GM23338 (cell line): ENCODE measurements around the gene TMEM44. TPM values are rescaled to one million over a fixed set of nuclear protein-coding genes. Genes with fewer than 3 reads are reported as not detected.

Source experiments
- ATAC-seq: fragments of 200-7000 bp; cut with Tn5 transposase; 3 replicates; pipeline ENCODE4 v1.9.1; 2020
- DNase-seq: peaks from one replicate; pipeline ENCODE4 v3.0.0-alpha.2; 2015; ENCODE audit warnings: low spot score
- H2AFZ ChIP-seq: fragments of 200-600 bp; sonication (generic); 2 replicates; pipeline ENCODE4 v1.8.0; 2016; ENCODE audit warnings: antibody characterized with exemption, mild to moderate bottlenecking, moderate library complexity
- H3F3A ChIP-seq: fragments of 200-600 bp; sonication (generic); replicated peaks from 2 replicates; pipeline ENCODE4 v1.8.0; 2017; ENCODE audit warnings: antibody characterized with exemption, mixed run types, low read depth
- H3K27ac ChIP-seq: fragments of 200-600 bp; sonication (generic); 2 replicates; pipeline ENCODE4 v1.6.1; 2016; ENCODE audit warnings: low read depth
- H3K27me3 ChIP-seq: fragments of 200-600 bp; sonication (generic); 2 replicates; pipeline ENCODE4 v1.8.0; 2016; ENCODE audit warnings: mild to moderate bottlenecking, mixed run types, moderate library complexity; ENCODE audit not compliant: insufficient read depth
- H3K36me3 ChIP-seq: fragments of 200-600 bp; sonication (generic); 2 replicates; pipeline ENCODE4 v1.8.0; 2016; ENCODE audit warnings: mild to moderate bottlenecking; ENCODE audit not compliant: insufficient read depth
- H3K4me1 ChIP-seq: fragments of 200-600 bp; sonication (generic); 2 replicates; pipeline ENCODE4 v1.8.0; 2016; ENCODE audit warnings: mild to moderate bottlenecking, moderate library complexity; ENCODE audit not compliant: insufficient read depth
- H3K4me2 ChIP-seq: fragments of 200-600 bp; sonication (generic); 2 replicates; pipeline ENCODE4 v1.7.1; 2017; ENCODE audit warnings: mixed run types
- H3K4me3 ChIP-seq: fragments of 200-600 bp; sonication (generic); 2 replicates; pipeline ENCODE4 v1.6.1; 2016; ENCODE audit warnings: mixed run types
- H3K79me2 ChIP-seq: fragments of 200-600 bp; sonication (generic); replicated peaks from 2 replicates; pipeline ENCODE4 v1.8.0; 2017; ENCODE audit warnings: mild to moderate bottlenecking; ENCODE audit not compliant: insufficient read depth
- H3K9me2 ChIP-seq: fragments of 200-600 bp; sonication (generic); 2 replicates; pipeline ENCODE4 v1.8.0; 2017; ENCODE audit not compliant: insufficient read depth
- H4K20me1 ChIP-seq: fragments of 200-600 bp; sonication (generic); replicated peaks from 2 replicates; pipeline ENCODE4 v1.8.0; 2017; ENCODE audit warnings: mild to moderate bottlenecking; ENCODE audit not compliant: insufficient read depth
- H3K27ac Mint-ChIP-seq: 2 replicates; pipeline ENCODE4 v1.8.0; 2020; ENCODE audit warnings: inconsistent platforms, mild to moderate bottlenecking, moderate library complexity, mixed read lengths
- H3K27me3 Mint-ChIP-seq: 3 replicates; pipeline ENCODE4 v1.8.0; 2022; ENCODE audit warnings: low read depth, mild to moderate bottlenecking, moderate library complexity, mixed read lengths, inconsistent platforms; ENCODE audit not compliant: insufficient read depth, poor library complexity
- H3K36me3 Mint-ChIP-seq: 3 replicates; pipeline ENCODE4 v1.8.0; 2021; ENCODE audit warnings: low read depth, mild to moderate bottlenecking, inconsistent platforms, moderate library complexity, mixed read lengths
- H3K4me1 Mint-ChIP-seq: 3 replicates; pipeline ENCODE4 v1.8.0; 2020; ENCODE audit warnings: mild to moderate bottlenecking, inconsistent platforms, mixed read lengths
- H3K4me3 Mint-ChIP-seq: 3 replicates; pipeline ENCODE4 v1.8.0; 2021; ENCODE audit warnings: moderate library complexity, mild to moderate bottlenecking, inconsistent platforms, mixed read lengths
- H3K9me3 Mint-ChIP-seq: 3 replicates; pipeline ENCODE4 v1.8.0; 2020; ENCODE audit warnings: moderate library complexity, mild to moderate bottlenecking, inconsistent platforms, mixed read lengths
- CREB1 ChIP-seq: fragments of 250-450 bp; sonication (Bioruptor Pico); IDR thresholded peaks from 2 replicates; pipeline ENCODE4 v1.5.0; 2020; ENCODE audit warnings: low read depth, mild to moderate bottlenecking, moderate library complexity
- ETS1 ChIP-seq: IDR thresholded peaks from 2 replicates; pipeline ENCODE4 v1.6.1; 2016; ENCODE audit warnings: antibody characterized with exemption
- EZH2 ChIP-seq: fragments of 200-600 bp; sonication (generic); IDR thresholded peaks from one replicate; pipeline ENCODE4 v1.8.0; 2017; ENCODE audit warnings: antibody characterized with exemption, mild to moderate bottlenecking, low read depth; ENCODE audit not compliant: unreplicated experiment
- NANOG ChIP-seq: IDR thresholded peaks from 2 replicates; pipeline ENCODE4 v1.6.1; 2016; ENCODE audit warnings: antibody characterized with exemption, borderline replicate concordance
- REST ChIP-seq: IDR thresholded peaks from one replicate; pipeline ENCODE4 v1.6.1; 2018; ENCODE audit warnings: antibody characterized with exemption; ENCODE audit not compliant: unreplicated experiment
- STAT1 ChIP-seq: IDR thresholded peaks from one replicate; pipeline ENCODE4 v1.6.1; 2016; ENCODE audit warnings: antibody characterized with exemption; ENCODE audit not compliant: unreplicated experiment
- ZNF114 ChIP-seq: fragments of 250-450 bp; sonication (Bioruptor Pico); IDR thresholded peaks from 2 replicates; pipeline ENCODE4 v1.5.0; 2020; ENCODE audit warnings: mild to moderate bottlenecking, moderate library complexity
- polyA plus RNA-seq: library from polyadenylated mRNA; unstranded; fragments of >200 nt; fragmentation: Nextera tagmentation; extraction: Ambion mirVana; gene quantifications from 2 replicates; pipeline ENCODE4 v1.2.1, GENCODE V29; 2016
- total RNA-seq: library from RNA; depleted of rRNA; stranded (reverse); fragments of >200 nt; shearing (Covaris generic); gene quantifications from 2 replicates; pipeline ENCODE4 v1.2.3, GENCODE V29; 2014

Gene TMEM44
- total and polyA plus RNA-seq, 2 experiments from 2014 or later = 10.0 to 10.5 TPM

GRCh38 chr3:194617827-194618226 lies 15.4 kb downstream of the TMEM44 start:
- Mint-ChIP-seq H3K27me3 (no peaks in the 10 kb centered on the region), H3K27ac (peak overlapping the region; percentile 81; the same call in 1 of the 2 replicates)
- no peak for DNase-seq

More at GRCh38 chr3:194617827-194618226, 15.4 kb downstream of the TMEM44 start:
- no peak overlapping the region for H3K27ac ChIP-seq
- H3K4me3 ChIP-seq = no peak overlapping the region
- H3F3A ChIP-seq = no peaks in the 10 kb centered on the region
- no peak overlapping the region for H3K4me2 ChIP-seq
- Mint-ChIP-seq H3K4me1 (peaks cover 3% of the 10 kb centered on the region; the same call in 2 of the 3 replicates), H3K4me3 (no peak overlapping the region), H3K36me3 (peaks cover 7% of the 10 kb centered on the region; the same call in 2 of the 3 replicates), H3K9me3 (no peaks in the 10 kb centered on the region)
- no peaks in the 10 kb centered on the region for H3K9me2 ChIP-seq
- TF ChIP-seq CREB1 (CRISPR knock-in tag) (no peak), STAT1 (no peak), ETS1 (no peak), EZH2 (no peak), REST (no peak), NANOG (no peak), ZNF114 (CRISPR knock-in tag) (no peak)
- H3K27me3 ChIP-seq = no peaks in the 10 kb centered on the region
- H3K36me3 ChIP-seq = no peaks in the 10 kb centered on the region
- no peak for ATAC-seq
- no peaks in the 10 kb centered on the region; the same call in 1 of the 2 replicates for H4K20me1 ChIP-seq
- no peaks in the 10 kb centered on the region for H3K79me2 ChIP-seq
- no peak overlapping the region for H2AFZ ChIP-seq
- H3K4me1 ChIP-seq = no peaks in the 10 kb centered on the region
